Peyer's patch (tissue), 4 donors: ENCODE results near the gene PRODH2.

Source experiments
- CTCF ChIP-seq, 6 experiments: fragments of 450-650 bp in 4 of 6; fragments of 200-600 bp in 2 of 6; sonication (generic) in 1 of 6; IDR thresholded peaks; one replicate each; pipeline ENCODE4 v1.5.1; 2017 to 2019; ENCODE audit warnings: antibody characterized with exemption in 6 of 6, mild to moderate bottlenecking in 3 of 6, moderate library complexity in 1 of 6
- POLR2A ChIP-seq, 2 donors: fragments of 450-650 bp; IDR thresholded peaks; one replicate each; pipeline ENCODE4 v1.5.1; 2017; ENCODE audit warnings: antibody characterized with exemption in 2 of 2, mild to moderate bottlenecking in 2 of 2, moderate library complexity in 2 of 2

- TF ChIP-seq CTCF (IDR thresholded peaks at IDR 0.05) (no peak), POLR2A (IDR thresholded peaks at IDR 0.05) (no peak)
These were observed 32.0 kb upstream of the PRODH2 start for GRCh38 chr19:35844482-35845214.
